ENCODE results near the gene SELENBP1. TPM values are rescaled to one million over a fixed set of nuclear protein-coding genes. Genes with fewer than 3 reads are reported as not detected.
"Not testable (repeated sequence)": the region's sequence is repeated elsewhere in the genome, so short reads cannot be mapped to it uniquely, and the experiment has no call there.

SELENBP1 gene
- total RNA-seq, 6 experiments from 2014 or later = 11.2 to 15.6 (median 14.6) TPM

- H3K4me3 Mint-ChIP-seq = no peak overlapping the region
- H3K9me3 Mint-ChIP-seq = no peaks in the 10 kb centered on the region
- peaks cover 51% of the 10 kb centered on the region for H3K36me3 Mint-ChIP-seq (ENCODE audit: low read depth)
- peak overlapping the region; percentile 14; the same call in 1 of the 2 replicates for H3K27ac Mint-ChIP-seq
- peaks cover 35% of the 10 kb centered on the region for H3K4me1 Mint-ChIP-seq (ENCODE audit: low read depth)
- TF ChIP-seq, protein P1, sequence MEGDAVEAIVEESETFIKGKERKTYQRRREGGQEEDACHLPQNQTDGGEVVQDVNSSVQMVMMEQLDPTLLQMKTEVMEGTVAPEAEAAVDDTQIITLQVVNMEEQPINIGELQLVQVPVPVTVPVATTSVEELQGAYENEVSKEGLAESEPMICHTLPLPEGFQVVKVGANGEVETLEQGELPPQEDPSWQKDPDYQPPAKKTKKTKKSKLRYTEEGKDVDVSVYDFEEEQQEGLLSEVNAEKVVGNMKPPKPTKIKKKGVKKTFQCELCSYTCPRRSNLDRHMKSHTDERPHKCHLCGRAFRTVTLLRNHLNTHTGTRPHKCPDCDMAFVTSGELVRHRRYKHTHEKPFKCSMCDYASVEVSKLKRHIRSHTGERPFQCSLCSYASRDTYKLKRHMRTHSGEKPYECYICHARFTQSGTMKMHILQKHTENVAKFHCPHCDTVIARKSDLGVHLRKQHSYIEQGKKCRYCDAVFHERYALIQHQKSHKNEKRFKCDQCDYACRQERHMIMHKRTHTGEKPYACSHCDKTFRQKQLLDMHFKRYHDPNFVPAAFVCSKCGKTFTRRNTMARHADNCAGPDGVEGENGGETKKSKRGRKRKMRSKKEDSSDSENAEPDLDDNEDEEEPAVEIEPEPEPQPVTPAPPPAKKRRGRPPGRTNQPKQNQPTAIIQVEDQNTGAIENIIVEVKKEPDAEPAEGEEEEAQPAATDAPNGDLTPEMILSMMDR (IDR thresholded peaks at IDR 0.05) = no peak
- H3K27me3 Mint-ChIP-seq (ENCODE audit: insufficient read depth) = no peaks in the 10 kb centered on the region
- no peak for DNase-seq
These were observed 30.3 kb upstream of the SELENBP1 start for GRCh38 chr1:151402764-151403163.

GRCh38 chr1:151401860-151402259, 29.4 kb upstream of the SELENBP1 start:
- no peak for DNase-seq
- Mint-ChIP-seq H3K4me1 (ENCODE audit: low read depth) (peaks cover 35% of the 10 kb centered on the region), H3K36me3 (ENCODE audit: low read depth) (peaks cover 45% of the 10 kb centered on the region), H3K27me3 (ENCODE audit: insufficient read depth) (no peaks in the 10 kb centered on the region), H3K9me3 (no peaks in the 10 kb centered on the region), H3K27ac (peak overlapping the region; percentile 99), H3K4me3 (peak overlapping the region; percentile 55)
- TF ChIP-seq, protein P1 (IDR thresholded peaks at IDR 0.05) = no peak

- H3K4me3 Mint-ChIP-seq = peak overlapping the region; percentile 100
- H3K27me3 Mint-ChIP-seq (ENCODE audit: insufficient read depth) = no peaks in the 10 kb centered on the region
- TF ChIP-seq, protein P1 (IDR thresholded peaks at IDR 0.05) = no peak
- H3K9me3 Mint-ChIP-seq = no peaks in the 10 kb centered on the region
- H3K4me1 Mint-ChIP-seq (ENCODE audit: low read depth) = peaks cover 35% of the 10 kb centered on the region
- peak overlapping the region; percentile 99 for H3K27ac Mint-ChIP-seq
- peak; percentile 6 for DNase-seq
- peaks cover 44% of the 10 kb centered on the region for H3K36me3 Mint-ChIP-seq (ENCODE audit: low read depth)
These were observed 28.8 kb upstream of the SELENBP1 start for GRCh38 chr1:151401125-151401788.

DNA sequence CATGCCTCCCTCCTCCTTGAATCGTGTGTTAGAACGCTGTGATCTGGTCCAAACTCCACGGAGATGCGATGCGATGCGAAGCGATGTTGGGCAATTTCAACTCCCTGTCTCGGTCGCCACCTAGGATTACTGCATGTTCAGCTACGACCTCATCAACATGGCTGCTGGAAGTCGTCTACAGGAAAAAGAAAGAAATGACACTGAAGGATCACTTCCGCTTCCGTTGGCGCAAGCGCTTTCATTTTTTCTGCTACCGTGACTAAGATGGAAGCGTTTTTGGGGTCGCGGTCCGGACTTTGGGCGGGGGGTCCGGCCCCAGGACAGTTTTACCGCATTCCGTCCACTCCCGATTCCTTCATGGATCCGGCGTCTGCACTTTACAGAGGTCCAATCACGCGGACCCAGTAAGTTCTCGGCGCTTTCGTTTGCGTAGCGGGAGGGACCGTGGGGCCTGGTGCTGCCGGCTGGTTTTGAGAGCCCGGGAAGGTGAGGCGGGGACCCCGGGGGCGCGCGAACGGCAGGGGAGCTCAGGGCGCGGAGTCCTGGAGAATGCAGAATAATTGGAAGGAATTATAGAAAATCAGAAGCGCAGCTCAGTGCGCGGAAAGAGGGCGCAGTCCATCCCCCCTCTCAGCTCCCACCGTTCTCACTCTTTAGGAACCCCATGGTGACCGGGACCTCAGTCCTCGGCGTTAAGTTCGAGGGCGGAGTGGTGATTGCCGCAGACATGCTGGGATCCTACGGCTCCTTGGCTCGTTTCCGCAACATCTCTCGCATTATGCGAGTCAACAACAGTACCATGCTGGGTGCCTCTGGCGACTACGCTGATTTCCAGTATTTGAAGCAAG, 27.0 kb upstream of the SELENBP1 start, which contains the start of gene PSMB4:
Gene PSMB4, plus strand, starts transcription at position 250 of the 848 bp plus-strand sequence. Its CDS starts 15 bp downstream, at position 265.
- DNase-seq = peak; percentile 88
- peak within 1 kb of the TSS; percentile 99 for H3K27ac Mint-ChIP-seq
- H3K9me3 Mint-ChIP-seq = no peaks in the 10 kb centered on the region; the same call in 1 of the 2 replicates
- peaks cover 35% of the 10 kb centered on the region for H3K4me1 Mint-ChIP-seq (ENCODE audit: low read depth)
- TF ChIP-seq, protein P1 (IDR thresholded peaks at IDR 0.05) = peak; percentile 22; the same call in 1 of the 2 replicates
- peak within 1 kb of the TSS; percentile 100 for H3K4me3 Mint-ChIP-seq
- peaks cover 3% of the 10 kb centered on the region; the same call in 1 of the 2 replicates for H3K27me3 Mint-ChIP-seq (ENCODE audit: insufficient read depth)
- peaks cover 37% of the 10 kb centered on the region for H3K36me3 Mint-ChIP-seq (ENCODE audit: low read depth)

DNA sequence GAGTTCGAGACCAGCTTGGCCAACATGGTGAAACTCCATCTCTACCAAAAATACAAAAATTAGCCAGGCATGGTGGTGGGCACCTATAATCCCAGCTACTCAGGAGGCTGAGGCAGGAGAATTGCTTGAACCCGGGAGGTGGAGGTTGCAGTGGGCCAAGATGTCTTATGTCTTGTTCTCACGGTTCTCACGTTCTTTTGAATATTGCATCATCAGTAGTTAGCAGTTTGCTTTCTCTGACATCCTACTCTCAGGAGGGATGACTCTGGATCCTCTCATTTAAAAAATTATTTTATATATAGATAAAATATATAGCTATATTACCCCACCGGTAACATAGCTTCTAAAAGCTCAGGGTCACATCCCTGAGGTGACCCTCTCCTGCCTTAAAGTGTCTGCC, 23.8 kb upstream of the SELENBP1 start:
- H3K4me1 Mint-ChIP-seq (ENCODE audit: low read depth) = peaks cover 21% of the 10 kb centered on the region
- not testable (repeated sequence) for H3K9me3 Mint-ChIP-seq, DNase-seq, H3K27ac Mint-ChIP-seq, H3K4me3 Mint-ChIP-seq
- peaks cover 12% of the 10 kb centered on the region; the same call in 1 of the 2 replicates for H3K27me3 Mint-ChIP-seq (ENCODE audit: insufficient read depth)
- peaks cover 21% of the 10 kb centered on the region for H3K36me3 Mint-ChIP-seq (ENCODE audit: low read depth)

Data from HFFc6 (cell line).